Endometrium (tissue), 2 donors: Measurements from ENCODE around the gene XRCC5.
"Not testable (repeated sequence)": the region's sequence is repeated elsewhere in the genome, so short reads cannot be mapped to it uniquely, and the experiment has no call there.

Experiments
- FAIRE-seq: peaks from 2 replicates; lab custom pipeline; 2012; peaks lifted over from hg19 to GRCh38; lab: Jason Lieb, UNC
- donor health status: control.
- donor health status: control.

Gene XRCC5

DNA sequence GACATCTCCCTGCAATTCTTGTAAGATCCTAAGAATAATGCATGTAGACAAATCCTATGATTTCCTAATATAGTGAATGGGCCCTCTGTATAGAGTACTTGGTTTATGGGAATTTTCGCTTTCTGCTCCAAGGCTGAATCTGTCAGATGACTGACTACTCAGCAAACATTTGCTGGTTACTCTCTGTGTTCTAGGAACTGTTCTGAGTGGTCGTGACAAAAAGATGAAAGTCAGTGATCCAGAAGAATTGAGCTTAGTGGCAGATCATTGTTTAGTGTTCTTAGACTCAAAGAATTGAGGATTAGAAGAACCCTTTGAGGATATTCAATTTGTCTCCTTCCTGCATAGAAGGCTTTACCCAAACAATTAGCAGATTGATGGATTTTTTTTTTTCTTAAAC lies 10.0 kb downstream of the XRCC5 start:
- FAIRE-seq, result no peak

DNA sequence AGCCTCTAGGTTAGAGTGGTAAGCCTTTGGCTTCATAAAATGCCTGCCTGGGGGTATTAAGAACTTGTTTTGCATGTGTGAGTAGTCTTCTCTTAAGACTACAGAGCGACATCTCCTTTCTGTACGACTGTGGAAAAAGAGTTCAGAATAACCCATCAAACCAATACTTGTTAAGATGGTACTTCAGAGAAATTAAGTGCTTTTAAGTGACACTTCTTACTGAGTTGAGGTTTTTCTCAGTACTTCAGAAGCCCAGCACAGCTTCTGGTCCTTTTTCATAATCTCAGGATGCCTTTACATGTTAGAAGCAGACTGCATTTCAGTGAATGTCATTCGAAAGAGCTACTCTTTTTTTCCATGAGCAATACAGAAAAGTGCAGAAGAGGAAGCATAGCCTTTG lies 10.8 kb downstream of the XRCC5 start:
- FAIRE-seq, result no peak

DNA sequence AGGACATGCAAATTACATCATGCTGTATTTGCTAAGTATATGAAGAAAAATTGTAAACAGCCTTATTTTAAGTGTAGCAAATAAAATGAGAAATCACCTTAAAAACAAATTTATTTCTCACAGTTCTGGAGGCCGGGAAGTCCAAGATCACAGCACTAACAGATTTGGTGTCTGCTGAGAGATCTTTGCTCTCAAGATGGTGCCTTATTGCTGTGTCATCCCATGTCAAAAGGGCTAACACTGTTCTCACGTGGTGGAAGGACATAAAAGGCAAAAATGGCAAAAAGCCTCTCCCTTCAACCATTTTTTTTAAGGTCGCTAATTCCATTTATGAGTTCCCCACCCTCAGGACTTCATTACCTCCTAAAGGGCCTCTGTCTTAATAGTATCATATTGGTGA lies 12.1 kb downstream of the XRCC5 start:
- no peak for FAIRE-seq

DNA sequence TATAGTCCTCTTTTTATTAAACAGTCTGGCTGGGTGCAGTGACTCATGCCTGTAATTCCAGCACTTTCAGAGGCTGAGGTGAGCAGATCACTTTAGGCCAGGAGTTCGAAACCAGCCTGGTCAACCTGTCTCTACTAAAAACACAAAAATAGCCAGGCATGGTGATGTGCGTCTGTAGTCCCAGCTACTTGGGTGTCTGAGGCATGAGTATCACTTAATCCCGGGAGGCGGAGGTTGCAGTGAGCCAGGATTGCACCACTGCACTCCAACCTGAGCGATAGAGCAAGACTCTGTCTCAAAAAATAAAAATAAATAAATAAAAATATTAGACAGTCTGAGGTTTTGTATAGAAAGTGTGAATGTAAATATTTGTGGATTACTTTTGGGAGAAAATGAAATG lies 17.8 kb downstream of the XRCC5 start:
- FAIRE-seq, result no peak

- FAIRE-seq, result no peak
Observed at GRCh38 chr2:216130346-216130971, 21.3 kb downstream of the XRCC5 start.

DNA sequence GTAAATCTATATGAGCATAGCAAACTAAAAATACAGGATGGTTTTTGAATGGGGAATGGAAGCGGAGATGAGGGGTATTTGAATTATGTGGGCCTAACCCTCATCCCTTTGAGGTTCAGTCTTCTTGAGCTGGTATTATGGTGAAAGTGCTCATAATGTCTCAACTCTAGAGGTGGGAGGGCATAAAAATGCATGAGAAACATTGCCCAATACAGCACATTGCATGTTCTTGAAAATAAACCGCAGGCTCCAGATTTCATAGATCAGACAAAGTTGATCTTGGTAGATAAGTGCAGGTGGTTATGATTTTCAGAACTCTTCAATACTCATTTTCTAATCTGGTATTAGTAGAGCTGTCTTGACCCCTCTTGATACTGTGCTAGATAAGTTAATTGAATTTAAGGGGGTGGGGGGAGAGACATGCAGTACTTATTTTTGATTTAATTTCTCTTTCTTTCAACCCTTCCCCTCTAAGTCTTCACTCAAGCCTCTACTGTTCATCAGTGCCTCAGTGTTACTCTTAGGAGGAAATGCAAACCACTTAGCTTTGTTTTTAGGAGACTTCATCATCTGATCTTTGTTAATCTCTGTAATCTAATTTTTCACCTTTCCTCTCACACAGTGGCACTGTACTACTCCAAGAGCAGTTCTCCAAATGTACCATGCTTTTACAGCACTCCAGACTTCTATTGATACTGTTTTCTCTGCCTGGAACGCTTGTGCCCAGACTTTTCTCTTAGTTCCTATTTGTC lies 22.2 kb downstream of the XRCC5 start:
- FAIRE-seq, result no peak

- no peak for FAIRE-seq
Observed at GRCh38 chr2:216132585-216132984, 23.4 kb downstream of the XRCC5 start.

GRCh38 chr2:216133397-216133796 lies 24.2 kb downstream of the XRCC5 start:
- no peak for FAIRE-seq

GRCh38 chr2:216134958-216135541 lies 25.9 kb downstream of the XRCC5 start:
- no peak for FAIRE-seq

GRCh38 chr2:216139884-216140283 lies 30.7 kb downstream of the XRCC5 start:
- FAIRE-seq, result no peak

- FAIRE-seq, result not testable (repeated sequence)
Observed at GRCh38 chr2:216141516-216141915, 32.4 kb downstream of the XRCC5 start.

GRCh38 chr2:216142540-216142939 lies 33.4 kb downstream of the XRCC5 start:
- no peak for FAIRE-seq

DNA sequence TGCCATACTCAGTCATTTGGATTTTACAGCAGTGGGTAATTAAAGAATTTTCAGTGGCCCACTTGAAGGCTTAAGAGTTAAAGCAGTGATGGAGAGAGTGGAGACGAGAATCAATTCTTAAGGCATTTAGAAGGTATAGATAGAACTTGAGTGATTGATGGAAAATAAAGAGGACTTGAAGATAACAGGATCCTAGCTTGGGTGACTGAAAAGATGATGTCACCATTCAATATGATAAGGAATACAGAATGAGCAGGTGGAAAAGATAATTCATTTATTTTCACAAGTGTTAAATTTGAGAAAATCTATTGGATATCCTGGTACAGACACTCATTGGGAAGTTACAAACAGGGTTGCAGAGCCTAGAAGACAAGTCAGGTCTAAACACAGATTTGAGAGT lies 35.2 kb downstream of the XRCC5 start:
- FAIRE-seq, result no peak

DNA sequence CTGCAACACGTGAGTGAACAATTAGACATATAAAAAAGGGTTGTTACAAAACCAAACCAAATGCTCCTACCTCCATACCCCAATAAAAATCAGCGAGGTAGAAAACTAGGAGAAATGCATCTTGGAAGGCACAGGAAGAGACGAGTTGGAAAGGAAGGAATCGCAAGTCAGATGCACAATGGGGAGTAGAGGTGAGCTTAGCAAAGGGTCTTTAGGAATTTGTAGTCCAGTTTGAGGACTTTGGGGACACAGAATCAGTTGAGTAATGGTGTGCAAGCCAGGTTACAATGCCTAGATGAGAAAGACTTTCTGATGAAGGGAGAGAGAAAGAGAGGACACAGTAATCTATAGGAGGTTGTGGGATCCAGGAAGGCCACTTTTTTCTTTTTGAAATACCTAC lies 35.7 kb downstream of the XRCC5 start:
- FAIRE-seq, result no peak

- FAIRE-seq, result no peak
Observed at GRCh38 chr2:216146573-216146972, 37.4 kb downstream of the XRCC5 start.

GRCh38 chr2:216147172-216148131 lies 38.3 kb downstream of the XRCC5 start:
- FAIRE-seq, result no peak

DNA sequence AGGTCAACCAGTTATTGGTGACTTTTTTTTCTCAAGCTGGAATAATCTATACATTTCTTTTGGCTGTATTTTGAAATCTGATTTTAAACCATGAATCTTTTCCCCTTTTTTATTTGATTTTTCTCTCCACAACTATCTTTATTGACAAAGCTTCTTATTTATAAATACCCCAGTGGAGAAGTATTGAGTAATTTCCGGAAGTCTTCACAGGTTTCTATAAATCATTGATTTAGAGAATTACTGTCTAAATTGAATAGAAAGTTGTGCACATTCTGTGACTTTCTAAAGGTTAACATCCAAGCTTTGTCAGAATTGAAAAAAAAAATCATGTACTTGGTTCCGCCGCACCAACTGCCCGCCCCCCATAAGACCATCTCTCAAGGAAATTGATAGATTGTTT lies 39.8 kb downstream of the XRCC5 start:
- no peak for FAIRE-seq

DNA sequence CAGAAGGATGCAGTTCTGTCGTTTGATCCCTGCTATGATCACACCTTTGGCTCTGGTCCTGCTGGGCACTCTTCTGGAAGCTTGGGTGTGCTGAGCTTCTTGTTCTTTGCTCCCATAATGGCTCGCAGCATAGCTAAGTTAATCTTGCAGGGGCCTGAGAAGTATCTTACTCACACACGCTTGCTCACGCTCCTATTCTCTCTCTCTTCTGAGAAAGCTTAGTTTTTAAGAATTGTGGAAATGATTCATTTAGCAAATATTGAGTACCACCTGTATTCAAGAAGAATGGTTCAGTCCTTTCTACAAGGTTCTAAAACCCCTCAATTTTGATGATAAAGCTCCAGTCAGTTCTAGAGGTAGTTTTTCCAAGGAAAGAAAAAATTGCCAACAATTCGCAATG lies 40.6 kb downstream of the XRCC5 start:
- no peak for FAIRE-seq

GRCh38 chr2:216151313-216152025 lies 42.3 kb downstream of the XRCC5 start:
- FAIRE-seq, result no peak

- FAIRE-seq, result no peak
Observed at GRCh38 chr2:216155954-216156353, 46.8 kb downstream of the XRCC5 start.

DNA sequence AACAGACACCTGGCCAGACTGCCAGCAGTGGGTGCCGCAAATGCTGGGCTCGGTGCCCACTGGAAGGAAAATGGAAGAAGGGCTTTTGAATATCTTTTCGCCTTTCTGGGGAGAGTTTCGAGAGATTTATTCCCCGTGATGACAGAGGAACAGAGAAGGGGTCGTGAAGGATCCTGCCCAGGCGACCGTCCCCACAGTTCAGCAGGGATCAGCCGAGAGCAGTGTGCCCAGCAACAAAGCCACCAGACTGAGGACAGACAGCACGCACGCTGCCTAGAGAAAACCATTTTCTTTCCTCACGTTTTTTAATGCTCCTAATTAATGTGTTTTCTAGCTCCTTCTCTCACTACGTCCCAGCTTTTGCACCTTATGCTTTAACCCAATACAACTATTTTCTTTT lies 47.7 kb downstream of the XRCC5 start:
- FAIRE-seq, result no peak

DNA sequence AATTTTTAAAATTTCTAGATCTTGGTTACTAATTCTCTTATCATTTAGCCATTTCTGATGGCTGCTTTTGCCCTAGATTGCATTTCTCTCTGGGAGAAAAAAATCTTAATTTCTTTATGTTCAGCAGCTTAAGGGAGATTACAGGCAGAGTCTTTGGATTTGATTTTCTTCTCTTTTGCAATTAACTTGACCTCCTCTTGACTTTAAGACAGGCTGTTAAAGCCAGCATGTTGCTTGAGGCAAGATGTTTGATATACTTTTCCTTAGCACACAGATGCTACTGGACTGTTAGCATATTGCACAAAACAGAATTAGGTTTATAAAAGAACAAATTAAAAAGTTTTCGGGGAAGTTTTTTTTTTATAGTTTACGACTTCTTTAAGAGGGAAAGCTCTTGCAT lies 50.0 kb downstream of the XRCC5 start:
- FAIRE-seq, result no peak
